ENCODE measurements around the gene AP4M1.

Gene AP4M1

DNA sequence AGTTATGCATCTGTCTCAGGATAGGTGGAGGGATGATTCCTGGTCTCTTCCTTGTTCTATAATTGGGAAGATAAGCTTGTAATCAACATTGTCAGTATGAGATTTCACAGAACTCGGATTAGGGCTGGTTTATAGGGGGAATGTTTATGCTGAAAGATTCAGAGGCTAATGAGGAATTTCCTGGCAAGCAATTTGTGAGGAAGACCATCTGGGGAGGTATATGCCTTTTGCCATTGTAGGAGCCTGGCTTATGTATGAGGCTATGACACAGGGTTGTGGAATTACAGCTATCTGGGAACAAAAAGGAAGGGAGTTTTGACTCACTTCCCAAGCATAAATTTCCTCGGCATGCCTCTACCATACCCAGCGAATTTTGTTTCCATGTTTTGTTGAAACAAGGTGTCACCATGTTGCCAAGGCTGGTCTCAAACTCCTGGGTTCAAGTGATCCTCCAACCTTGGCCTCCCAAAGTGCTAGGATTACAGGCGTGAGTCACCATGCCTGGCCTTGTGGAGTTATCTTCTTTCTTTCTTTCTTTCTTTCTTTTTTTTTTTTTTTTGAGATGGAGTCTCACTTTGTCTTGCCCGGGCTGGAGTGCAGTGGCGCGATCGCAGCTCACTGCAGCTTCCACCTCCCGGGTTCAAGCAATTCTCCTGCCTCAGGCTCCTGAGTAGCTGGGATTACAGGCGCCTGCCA lies 14.2 kb upstream of the AP4M1 start:
- DNase-seq, result no peak

DNA sequence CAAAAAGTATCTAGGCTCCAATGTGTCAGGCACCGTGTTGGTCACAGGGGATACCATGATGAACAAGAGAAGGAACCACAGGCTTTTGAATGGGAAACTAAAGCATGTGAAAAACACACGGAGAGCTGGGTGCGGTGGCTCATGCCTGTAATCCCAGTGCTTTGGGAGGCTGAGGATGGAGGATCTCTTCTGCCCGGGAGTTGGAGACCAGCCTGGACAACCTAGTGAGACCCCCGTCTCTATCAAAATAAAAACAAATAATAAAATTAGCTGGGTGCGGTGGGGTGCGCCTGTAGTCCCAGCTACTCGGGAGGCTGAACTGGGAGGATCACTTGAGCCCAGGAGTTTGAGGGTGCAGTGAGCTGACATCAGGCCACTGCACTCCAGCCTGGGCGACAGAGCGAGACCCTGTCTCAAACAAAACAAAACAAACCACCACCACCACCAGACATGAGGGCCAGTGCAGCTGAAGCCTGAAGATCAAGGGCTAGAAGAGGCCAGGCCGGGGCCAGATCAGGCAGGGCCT lies 13.3 kb upstream of the AP4M1 start:
- no peak for DNase-seq

DNA sequence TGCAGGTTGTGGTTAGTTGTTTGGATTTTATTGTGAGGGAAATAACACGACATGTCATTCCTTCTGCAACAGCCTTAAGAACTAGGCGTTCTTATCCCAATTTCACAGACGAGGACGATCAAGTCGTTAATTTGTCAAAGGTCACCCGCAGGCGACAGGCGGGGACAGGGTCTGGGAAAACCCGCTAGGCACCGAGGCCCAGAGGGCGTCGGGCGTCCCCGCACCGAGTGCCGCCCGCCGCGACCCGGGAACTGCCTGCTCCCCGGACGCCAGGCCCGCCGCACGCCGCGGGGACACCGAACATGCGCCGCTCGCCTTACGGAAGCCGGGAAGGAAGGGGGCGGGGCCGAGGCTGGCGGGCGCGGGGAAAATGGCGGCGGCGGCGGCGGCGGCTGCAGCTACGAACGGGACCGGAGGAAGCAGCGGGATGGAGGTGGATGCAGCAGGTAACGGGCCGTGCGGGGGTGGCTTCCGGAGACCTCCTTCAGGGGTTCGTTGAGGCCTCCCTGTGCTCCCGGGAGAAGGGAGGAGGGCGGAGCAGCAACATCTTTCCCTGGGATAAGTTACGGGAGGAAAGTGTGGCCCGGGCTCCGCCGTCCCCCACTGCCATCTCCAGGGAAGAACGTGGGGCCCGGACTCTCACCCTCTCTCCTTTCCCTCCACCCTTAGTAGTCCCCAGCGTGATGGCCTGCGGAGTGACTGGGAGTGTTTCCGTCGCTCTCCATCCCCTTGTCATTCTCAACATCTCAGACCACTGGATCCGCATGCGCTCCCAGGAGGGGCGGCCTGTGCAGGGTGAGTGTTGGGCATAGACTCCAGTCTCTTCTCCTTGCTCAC lies 12.6 kb upstream of the AP4M1 start, which contains the start of gene COPS6:
COPS6 (plus strand) TSS at position 349 of the 837 bp plus-strand sequence; CDS start at position 371, 22 bp downstream.
- peak; percentile 88 for DNase-seq

DNA sequence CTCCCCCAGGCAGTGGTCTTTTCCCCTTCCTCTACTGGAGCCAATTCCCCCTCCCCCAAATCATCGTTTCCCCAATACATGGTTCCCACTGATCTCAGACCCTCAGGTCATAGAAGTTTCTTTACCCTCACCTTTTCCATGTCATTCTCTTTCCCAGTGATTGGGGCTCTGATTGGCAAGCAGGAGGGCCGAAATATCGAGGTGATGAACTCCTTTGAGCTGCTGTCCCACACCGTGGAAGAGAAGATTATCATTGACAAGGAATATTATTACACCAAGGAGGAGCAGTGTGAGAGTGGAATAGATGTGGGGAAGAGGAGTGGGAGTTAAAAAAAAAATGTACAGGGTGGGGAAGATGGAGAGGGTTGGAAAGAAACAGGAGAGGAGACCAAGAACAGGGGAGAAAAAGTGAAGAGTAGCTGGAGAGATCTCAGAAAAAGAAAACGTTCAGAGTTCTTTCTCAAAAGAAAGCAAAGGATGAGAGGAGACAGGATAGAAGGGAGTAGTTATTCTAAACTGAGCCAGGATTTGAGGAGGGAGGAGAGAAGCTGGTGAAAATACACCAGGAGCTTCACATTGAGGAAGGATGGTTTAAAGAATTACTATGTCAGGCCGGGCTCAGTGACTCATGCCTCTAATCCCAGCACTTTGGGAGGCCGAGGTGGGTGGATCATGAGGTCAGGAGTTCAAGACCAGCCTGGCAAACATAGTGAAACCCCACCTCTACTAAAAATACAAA lies 11.8 kb upstream of the AP4M1 start:
- DNase-seq, result no peak

DNA sequence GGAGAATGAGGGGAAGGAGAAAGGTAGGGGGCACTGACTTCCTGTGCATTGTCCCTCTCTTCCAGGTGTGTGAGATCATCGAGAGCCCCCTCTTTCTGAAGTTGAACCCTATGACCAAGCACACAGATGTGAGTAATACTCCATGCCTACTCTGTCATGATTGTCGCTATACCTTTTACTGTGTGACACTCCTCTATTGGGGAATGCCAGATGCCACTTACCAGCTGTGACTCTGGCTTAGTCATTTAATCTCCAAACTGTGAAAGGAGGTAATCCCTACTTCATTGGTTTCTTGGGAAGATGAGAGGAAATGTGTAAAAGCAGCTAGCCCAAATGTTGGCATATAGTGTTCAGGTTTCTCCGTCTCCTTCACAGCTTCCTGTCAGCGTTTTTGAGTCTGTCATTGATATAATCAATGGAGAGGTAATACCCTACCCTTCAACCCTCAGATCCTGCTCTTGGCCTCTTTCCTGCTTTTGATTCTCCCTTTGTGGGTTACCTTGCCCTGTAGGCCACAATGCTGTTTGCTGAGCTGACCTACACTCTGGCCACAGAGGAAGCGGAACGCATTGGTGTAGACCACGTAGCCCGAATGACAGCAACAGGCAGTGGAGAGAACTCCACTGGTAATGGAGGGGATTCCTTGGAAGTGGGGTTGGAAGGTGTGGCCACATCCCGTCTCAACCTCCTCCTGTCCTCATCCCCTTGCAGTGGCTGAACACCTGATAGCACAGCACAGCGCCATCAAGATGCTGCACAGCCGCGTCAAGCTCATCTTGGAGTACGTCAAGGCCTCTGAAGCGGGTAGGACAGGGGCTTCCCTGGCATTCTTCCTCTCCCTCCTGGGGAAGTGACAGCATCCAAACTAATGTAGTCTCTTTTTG lies 10.7 kb upstream of the AP4M1 start:
- DNase-seq, result no peak

DNA sequence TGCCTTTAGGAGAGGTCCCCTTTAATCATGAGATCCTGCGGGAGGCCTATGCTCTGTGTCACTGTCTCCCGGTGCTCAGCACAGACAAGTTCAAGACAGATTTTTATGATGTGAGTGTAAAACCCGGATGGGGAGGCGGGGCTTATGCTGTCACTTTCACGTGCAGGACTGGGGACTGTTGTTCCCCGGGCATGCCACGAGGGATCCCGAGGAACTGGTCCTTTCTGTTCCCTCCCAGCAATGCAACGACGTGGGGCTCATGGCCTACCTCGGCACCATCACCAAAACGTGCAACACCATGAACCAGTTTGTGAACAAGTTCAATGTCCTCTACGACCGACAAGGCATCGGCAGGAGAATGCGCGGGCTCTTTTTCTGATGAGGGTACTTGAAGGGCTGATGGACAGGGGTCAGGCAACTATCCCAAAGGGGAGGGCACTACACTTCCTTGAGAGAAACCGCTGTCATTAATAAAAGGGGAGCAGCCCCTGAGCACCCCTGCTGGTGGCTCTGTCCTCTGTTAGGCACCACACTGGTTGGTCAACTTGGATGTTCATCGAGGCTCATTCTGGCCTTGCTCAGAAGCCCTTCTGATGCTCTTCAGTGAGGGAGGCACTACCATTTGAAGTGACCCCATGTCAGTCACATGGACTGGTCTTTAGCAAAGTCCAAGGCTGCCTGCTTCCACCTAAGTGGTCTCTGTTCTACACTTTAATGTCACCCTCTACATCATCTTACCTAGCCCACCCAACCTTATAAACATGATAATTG lies 9.8 kb upstream of the AP4M1 start:
- no peak for DNase-seq

- no peak for DNase-seq
These were observed 8.4 kb upstream of the AP4M1 start for GRCh38 chr7:100093054-100093453.

DNA sequence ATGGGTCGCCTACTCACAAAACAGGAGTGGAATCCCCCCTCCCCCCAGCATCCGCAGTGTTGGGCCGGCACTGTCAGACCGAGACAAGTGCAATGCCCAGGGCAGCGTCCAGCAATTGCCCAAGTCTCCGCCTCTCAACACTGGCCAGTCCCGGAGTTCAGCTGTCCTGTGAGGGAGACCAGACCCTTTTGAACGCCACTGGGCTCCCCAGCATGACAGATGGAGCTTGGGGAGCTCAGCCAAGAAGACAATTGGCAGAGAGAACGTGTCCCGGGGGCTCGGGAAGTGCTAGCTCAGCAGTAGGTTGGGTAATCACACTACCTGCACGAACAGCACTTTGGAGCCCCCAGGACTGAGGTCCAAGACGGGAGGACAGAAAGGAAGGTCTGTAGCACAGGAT lies 7.9 kb upstream of the AP4M1 start:
- DNase-seq, result no peak

- no peak for DNase-seq
These were observed 7.4 kb upstream of the AP4M1 start for GRCh38 chr7:100093925-100094486.

DNA sequence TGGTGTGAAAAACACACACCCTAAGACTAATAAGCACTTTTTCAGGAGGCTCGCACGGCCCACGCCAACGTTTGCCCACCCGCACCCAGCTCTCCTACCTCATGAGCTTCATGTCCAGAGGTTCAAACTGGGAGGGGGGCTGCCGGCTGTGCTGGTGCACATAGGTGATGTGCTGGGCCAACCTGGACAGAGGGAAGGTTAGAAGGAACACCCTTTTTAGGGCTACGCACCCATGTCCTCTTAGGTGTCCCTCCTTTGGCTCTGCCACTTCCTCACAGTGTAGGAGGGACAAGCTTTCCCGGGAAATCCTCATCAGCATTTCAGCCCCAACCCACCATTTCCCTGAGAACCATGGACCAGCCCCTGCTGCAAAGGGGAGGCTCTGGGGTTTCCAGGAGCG lies 6.2 kb upstream of the AP4M1 start:
- no peak for DNase-seq

DNA sequence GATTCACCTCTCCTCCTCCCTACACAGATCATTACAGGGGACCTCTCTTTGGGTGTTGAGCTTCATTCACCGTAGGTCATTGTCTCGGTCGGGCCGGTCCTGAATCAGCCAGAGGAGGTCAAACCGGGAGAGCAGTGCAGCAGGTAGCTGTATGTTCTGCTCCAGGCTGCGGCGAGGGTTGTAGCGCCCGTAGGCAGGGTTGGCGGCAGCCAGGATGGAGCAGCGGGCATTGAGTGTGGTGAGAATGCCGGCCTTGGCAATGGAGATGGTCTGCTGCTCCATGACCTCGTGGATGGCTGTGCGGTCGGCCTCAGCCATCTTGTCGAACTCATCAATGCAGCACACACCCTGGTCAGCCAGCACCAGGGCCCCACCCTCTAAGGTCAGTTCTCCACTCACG lies 5.7 kb upstream of the AP4M1 start:
- DNase-seq, result no peak

DNA sequence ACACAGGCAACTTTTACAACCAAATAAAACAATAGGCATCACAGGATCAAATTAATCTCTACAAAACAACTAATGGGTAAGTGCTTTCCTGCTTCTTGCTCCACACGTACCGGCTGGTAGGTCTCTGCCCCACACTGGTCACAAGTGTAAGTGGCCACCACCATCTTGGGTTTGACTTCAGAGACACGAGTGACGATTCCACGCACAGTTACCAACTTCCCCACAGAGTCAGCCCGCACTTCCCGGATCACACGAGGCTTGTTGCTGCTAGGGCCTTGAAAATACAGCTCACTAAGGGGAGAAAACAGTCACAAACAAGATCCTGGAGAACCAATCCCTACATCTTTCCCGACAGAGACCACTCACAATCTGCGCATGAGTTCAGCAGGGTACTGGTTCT lies 2.5 kb upstream of the AP4M1 start:
- no peak for DNase-seq

GRCh38 chr7:100099452-100099851 lies 2.0 kb upstream of the AP4M1 start:
- DNase-seq, result no peak

DNA sequence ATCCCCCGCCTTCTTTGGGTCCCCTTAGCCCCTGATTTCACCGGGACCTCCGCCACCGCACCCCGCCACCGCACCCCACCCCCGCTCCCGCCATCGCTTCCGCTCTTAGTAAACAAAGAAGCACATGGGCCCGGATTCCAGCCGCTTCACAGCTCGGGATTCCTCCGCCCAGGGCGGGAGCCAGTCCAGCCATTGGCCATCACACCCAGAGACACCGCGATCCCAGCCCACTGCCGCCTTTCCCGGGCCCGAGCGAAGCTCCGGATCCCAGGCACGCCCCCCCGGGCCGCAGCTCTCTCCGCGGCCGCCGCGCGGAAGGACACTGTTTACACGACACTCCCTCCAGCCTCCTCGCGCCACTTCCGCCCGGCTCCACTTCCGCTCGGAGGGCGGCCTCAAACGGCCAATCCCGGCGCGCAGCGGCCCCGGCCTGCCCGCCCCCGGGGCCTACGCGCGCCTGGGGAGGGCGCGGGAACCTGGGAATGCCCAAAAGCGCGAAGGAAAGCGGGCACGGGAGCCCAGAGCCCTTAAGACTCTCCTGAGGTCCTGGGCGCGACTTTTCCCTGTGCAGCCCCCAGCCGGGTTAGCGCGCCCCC lies 925 bp upstream of the AP4M1 start:
- DNase-seq, result peak; percentile 92

DNA sequence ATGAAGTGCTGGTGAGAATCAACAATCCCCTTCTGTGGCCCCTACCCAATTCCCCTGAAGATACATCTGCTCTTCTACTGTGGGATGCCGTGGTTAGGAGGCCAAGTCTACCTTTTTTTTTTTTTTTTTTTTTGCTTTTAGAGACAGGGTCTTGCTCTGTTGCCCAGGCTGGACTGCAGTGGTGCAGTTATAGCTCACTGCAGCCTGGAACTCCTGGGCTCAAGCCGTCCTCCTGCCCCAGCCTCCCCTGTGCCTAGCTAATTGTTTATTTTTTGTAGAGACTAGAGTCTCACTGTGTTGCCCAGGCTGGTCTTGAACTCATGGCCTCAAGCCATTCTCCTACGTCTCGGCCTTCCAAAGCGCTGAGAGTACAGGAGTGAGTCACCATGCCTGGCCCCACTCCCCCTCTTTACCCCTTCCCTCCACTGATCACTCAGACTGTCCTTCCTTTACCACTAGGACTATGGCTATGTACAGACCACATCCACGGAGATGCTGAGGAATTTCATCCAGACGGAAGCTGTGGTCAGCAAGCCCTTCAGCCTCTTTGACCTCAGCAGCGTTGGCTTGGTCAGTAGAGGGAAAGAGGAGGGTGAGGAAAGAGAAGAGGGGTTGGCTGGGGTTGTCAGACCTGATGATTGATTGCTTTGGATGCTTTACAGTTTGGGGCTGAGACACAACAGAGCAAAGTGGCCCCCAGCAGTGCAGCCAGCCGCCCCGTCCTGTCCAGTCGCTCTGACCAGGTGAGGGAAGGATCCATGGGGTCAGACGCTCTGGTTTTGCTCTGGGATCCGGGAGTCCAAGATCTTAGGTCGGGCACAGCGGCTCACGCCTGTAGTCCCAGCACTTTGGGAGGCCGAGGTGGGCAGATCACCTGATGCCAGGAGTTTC lies 1.8 kb downstream of the AP4M1 start:
- DNase-seq, result no peak

GRCh38 chr7:100105534-100105933 lies 4.1 kb downstream of the AP4M1 start:
- no peak for DNase-seq

- no peak for DNase-seq
These were observed 5.2 kb downstream of the AP4M1 start for GRCh38 chr7:100106633-100107032.

GRCh38 chr7:100107125-100107737 lies 5.8 kb downstream of the AP4M1 start:
- no peak for DNase-seq

DNA sequence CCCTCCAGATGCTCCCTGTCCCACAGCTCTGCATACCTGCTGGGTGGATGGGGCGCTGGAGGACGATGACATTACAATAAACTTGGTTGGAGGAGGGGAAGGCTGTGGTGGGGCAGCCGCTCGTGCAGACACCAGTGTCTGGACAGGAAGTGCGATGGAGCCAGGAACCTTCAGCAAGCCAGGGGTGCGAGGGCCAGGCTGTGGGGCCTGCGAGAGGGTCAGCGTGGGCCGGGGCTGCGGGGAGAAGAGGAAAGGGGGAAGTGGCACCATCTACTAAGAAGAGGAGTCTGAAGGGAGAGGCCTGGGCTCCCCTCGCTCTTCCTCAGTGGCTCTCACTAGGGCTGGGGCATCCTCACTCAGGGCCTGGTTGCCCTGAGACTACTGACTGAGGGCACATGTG lies 6.4 kb downstream of the AP4M1 start:
- DNase-seq, result no peak
